SKM-1 (cell line): ENCODE measurements around the gene GALNT16.

ENCODE experiments used
- DNase-seq: peaks from one replicate; lab custom pipeline; 2025; ENCODE audit not compliant: unreplicated experiment; lab: John Stamatoyannopoulos, UW

GALNT16 gene

DNA sequence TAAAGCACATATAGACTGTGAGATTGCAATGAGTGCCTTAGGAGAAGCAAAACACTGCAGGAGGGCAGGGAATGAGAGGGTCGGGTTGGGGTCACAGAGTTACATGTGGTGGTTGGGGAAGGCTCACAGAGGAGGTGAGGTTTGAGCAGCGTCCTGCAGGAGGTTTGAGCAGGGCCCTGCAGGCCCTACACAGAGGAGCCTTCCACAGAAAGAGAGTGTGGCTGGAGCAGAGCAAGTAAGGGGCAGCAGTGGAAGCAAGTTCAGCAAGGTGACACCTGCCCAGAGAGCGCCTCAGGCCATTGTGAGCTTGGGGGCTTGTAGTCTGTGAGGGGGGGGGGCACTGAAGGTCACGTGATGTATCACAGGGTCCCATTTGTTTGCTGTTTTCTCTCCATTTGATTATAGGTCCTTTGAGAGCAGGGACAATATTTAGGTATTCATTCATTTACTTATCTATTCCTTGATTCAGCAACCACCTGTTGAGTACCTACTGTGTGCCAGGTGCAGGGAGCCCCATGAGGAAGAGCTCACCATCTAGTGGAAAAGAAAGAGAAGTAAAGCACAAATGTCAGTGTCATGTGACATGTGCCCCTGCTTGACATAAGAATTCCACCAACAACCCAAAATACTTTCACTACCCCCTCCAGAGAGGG, 56.6 kb downstream of the GALNT16 start:
- DNase-seq = no peak

DNA sequence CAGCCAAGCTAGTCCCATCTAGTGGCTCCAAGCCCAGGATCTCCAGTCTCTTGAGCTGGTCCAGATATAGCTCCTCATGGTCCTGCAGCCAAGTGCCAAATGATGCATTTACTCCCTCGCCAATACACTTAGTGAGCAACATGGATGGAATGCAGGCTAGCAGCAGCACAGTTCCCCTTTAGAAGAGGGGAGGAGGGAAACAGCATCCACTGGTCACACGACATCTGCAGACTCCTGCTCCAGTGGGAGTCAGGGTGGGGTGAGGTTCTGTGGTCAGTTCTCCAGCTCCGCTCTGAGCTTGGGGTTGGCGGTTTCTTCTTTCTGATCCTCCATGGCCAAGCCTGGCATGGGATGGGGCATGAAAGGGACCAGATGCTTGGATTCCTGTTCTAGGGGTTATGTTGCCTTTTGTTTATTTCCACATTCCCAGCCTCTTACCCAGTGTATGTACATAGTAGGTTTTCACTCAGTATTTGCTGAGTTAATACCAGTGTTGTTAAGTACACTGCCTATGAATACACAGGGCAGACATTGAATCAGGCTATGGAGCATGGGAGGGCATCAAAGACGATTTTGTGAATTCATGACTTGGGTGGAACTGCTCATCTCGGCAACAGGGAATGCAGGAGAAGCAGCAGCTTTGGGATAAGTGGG, 57.3 kb downstream of the GALNT16 start:
- DNase-seq = no peak

GRCh38 chr14:69317780-69318179, 57.8 kb downstream of the GALNT16 start:
- DNase-seq = peak; percentile 1

- DNase-seq = peak; percentile 1
Measured at GRCh38 chr14:69318241-69318640, 58.3 kb downstream of the GALNT16 start.

- no peak for DNase-seq
Measured at GRCh38 chr14:69318901-69319475, 59.0 kb downstream of the GALNT16 start.

GRCh38 chr14:69319911-69320310, 60.0 kb downstream of the GALNT16 start:
- DNase-seq = no peak

DNA sequence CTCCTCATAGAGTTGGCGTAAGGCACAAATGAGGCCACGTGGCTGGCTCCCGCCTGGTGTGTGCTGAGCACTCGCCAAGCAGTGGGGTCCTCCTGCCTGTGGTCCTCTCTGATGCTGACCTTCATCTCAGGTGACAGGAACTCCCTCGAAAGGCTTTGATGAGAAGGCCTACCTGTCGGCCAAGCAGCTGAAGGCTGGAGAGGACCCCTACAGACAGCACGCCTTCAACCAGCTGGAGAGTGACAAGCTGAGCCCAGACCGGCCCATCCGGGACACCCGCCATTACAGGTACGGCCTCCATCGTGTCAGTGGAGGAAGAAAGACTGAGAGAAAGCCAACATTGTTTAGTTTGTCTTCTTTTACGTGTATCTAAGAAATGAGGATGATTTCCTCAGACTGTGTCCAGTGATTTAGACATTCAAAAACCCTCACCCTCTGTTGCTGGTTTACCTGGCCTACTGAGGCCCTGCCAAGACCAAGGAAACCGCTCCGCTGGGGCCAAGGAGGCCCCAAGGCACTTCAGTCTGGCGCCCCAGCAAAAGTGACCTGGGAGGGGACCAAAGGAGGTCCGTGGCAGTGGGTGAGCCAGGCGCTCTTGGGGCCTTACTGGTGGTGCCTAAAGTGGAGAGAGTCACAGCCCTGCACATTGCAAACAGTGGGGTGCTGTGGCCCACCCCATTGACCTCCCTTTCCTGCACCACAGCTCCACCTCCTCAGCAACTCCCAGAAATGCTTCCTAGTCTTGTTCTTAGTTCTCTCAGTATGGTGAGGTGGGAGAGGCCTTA, 60.8 kb downstream of the GALNT16 start:
- no peak for DNase-seq

GRCh38 chr14:69321601-69322330, 61.8 kb downstream of the GALNT16 start:
- DNase-seq = no peak

GRCh38 chr14:69323266-69323998, 63.5 kb downstream of the GALNT16 start:
- no peak for DNase-seq

DNA sequence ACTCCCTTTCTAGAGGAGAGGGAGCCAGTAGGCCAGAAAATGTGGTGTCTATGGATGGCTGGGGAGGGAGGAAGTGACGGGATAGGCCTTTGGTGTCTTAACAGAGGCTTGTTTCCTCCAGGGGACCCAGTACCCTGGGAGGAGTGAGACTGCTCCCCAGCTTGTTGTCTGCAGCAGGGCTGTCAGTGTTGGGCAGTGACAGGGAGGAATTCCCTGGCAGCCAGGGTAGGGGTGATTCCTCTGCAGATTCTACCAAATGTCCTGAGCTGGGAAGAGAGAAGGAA, 64.0 kb downstream of the GALNT16 start:
- no peak for DNase-seq

DNA sequence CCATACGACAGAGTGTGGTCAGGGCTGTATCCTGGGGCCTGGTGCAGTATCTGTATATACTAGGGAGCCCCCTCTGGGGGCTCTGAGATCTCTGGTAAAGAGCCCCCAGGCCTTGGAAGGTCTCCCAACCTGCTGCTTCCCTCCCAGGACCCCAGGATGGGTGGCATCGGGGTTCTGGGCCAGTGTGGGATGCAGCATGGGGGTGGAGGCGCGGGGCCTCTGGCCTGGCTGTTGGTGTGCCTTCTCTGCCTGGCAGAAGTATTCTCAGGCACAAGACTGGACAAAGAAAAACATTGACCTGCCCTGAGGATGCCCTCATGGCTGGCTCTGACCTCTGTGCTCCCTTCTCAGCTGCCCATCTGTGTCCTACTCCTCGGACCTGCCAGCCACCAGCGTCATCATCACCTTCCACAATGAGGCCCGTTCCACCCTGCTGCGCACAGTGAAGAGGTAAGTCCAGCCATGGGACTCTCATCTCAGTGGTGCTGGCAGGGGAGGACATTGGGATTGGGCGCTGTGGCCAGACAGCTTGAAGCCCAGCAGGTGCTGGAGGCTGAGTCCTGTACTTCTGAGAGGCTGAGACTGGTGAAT, 64.5 kb downstream of the GALNT16 start:
- no peak for DNase-seq

GRCh38 chr14:69325086-69325485, 65.1 kb downstream of the GALNT16 start:
- no peak for DNase-seq

- DNase-seq = no peak
Measured at GRCh38 chr14:69325646-69326265, 65.8 kb downstream of the GALNT16 start.

DNA sequence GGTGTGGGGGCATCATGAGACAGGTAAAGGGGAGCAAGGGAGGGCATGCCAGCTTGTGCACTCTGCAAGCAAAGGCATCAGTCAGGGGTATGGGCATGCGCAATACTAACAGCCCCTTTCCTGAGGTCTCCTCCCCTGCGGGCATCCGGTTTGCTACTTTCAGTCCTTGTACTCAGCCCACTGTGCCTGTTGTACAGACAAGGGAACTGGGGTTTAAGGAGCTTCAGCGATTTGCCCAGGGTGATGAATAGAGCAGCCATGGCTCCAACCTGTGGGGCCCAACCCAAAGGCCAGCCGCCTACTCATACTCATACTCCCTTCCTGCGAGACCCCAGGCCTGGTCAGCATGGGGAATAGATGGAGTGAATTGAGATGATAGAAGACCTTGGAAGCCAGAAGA, 66.7 kb downstream of the GALNT16 start:
- DNase-seq = no peak

DNA sequence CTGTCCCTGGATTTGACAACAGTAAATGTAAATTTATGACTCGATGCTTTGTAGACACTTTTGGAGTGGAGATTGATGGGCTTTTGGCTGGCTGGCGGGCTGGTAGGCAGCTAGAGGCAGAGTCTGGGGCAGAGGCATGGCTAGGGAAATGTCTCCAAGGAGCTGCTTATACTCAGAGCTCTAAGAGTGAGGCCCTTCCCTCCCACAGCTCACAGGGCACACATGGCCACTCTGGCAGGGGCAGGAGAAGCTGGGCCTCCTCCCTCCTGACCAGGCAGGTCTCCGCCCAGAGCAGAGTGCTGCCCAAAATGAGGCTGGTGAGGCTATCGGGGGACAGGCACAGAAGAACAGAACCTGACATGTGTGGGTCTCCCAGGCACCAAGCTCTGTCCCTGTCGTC, 67.5 kb downstream of the GALNT16 start:
- DNase-seq = no peak

GRCh38 chr14:69328317-69328716, 68.4 kb downstream of the GALNT16 start:
- DNase-seq = no peak

- DNase-seq = no peak
Measured at GRCh38 chr14:69328765-69329164, 68.8 kb downstream of the GALNT16 start.

- DNase-seq = no peak
Measured at GRCh38 chr14:69331206-69331605, 71.2 kb downstream of the GALNT16 start.

- DNase-seq = no peak
Measured at GRCh38 chr14:69332782-69333395, 72.9 kb downstream of the GALNT16 start.
